SK-N-SH (cell line): ENCODE measurements around the gene CILP. TPM values are rescaled to one million over a fixed set of nuclear protein-coding genes. Genes with fewer than 3 reads are reported as not detected.
"Not testable (repeated sequence)": the region's sequence is repeated elsewhere in the genome, so short reads cannot be mapped to it uniquely, and the experiment has no call there.

ENCODE experiments used
- CTCF ChIA-PET: fragments of 300-600, 350-600 bp; formaldehyde crosslinking; extraction: SDS; loops from one replicate; lab custom pipeline; 2021; lab: Yijun Ruan, JAX
- POLR2A ChIA-PET: fragments of 350-600 bp; sonication (Branson Sonifier 250); formaldehyde crosslinking; extraction: SDS; loops from one replicate; lab custom pipeline; 2020; ENCODE audit warnings: antibody characterized with exemption, inconsistent platforms; lab: Yijun Ruan, JAX
- DNase-seq: peaks from one replicate; pipeline ENCODE4 v3.0.0; 2012
- H2AFZ ChIP-seq: fragments of 200-600 bp; sonication (generic); 2 replicates; pipeline ENCODE4 v1.8.1; 2016; ENCODE audit warnings: antibody characterized with exemption, mild to moderate bottlenecking, low read depth
- H3F3A ChIP-seq: fragments of 200-600 bp; sonication (generic); replicated peaks from 2 replicates; pipeline ENCODE3; 2016; ENCODE audit warnings: antibody characterized with exemption, mild to moderate bottlenecking; ENCODE audit not compliant: insufficient read depth
- H3K27ac ChIP-seq, 2 experiments: fragments of 200-500 bp in 1 of 2; fragments of 200-600 bp in 1 of 2; sonication (Bioruptor generic) in 1 of 2; sonication (generic), shearing (Covaris generic) in 1 of 2; 2 replicates each; pipeline versions ENCODE4 v1.5.1 to v1.6.1; 2014 to 2016; ENCODE audit warnings: low read depth in 2 of 2, inconsistent platforms in 1 of 2, low read length in 1 of 2, mild to moderate bottlenecking in 1 of 2, mixed read lengths in 1 of 2
- H3K27me3 ChIP-seq: fragments of 200-600 bp; sonication (generic), shearing (Covaris generic); 2 replicates; pipeline ENCODE4 v1.6.1; 2016; ENCODE audit warnings: mixed run types; ENCODE audit not compliant: insufficient read depth
- H3K36me3 ChIP-seq, 2 experiments: fragments of 200-500 bp in 1 of 2; fragments of 200-600 bp in 1 of 2; sonication (Bioruptor generic) in 1 of 2; sonication (generic) in 1 of 2; replicated peaks in 1 of 2; 2 replicates each; pipeline versions ENCODE3 to v1.5.1; 2014 to 2016; ENCODE audit warnings: low read length in 1 of 2, mild to moderate bottlenecking in 1 of 2; ENCODE audit not compliant: insufficient read depth in 2 of 2, control insufficient read depth in 1 of 2
- H3K4me1 ChIP-seq, 2 experiments: fragments of 200-500 bp in 1 of 2; fragments of 200-600 bp in 1 of 2; sonication (Bioruptor generic) in 1 of 2; sonication (generic), shearing (Covaris generic) in 1 of 2; 2 replicates each; pipeline versions ENCODE4 v1.5.1 to v1.6.1; 2014 to 2016; ENCODE audit warnings: low read depth in 1 of 2, low read length in 1 of 2, mixed run types in 1 of 2; ENCODE audit not compliant: insufficient read depth in 2 of 2, control insufficient read depth in 1 of 2
- H3K4me2 ChIP-seq: fragments of 200-600 bp; sonication (generic), shearing (Covaris generic); 2 replicates; pipeline ENCODE4 v1.6.1; 2017; ENCODE audit warnings: mixed run types
- H3K4me3 ChIP-seq, 2 experiments: fragments of 200-500 bp in 1 of 2; fragments of 200-600 bp in 1 of 2; sonication (Bioruptor generic) in 1 of 2; sonication (generic), shearing (Covaris generic) in 1 of 2; 2 replicates each; pipeline versions ENCODE4 v1.5.1 to v1.8.1; 2014 to 2016; ENCODE audit warnings: low read depth in 2 of 2, inconsistent platforms in 1 of 2, low read length in 1 of 2, mild to moderate bottlenecking in 1 of 2, mixed read lengths in 1 of 2, moderate library complexity in 1 of 2
- H3K79me2 ChIP-seq: fragments of 200-600 bp; sonication (generic); 2 replicates; pipeline ENCODE4 v1.8.1; 2017; ENCODE audit warnings: mild to moderate bottlenecking; ENCODE audit not compliant: insufficient read depth
- H3K9ac ChIP-seq: fragments of 200-600 bp; sonication (generic); 2 replicates; pipeline ENCODE4 v1.6.1; 2017; ENCODE audit warnings: mixed run types
- H3K9me2 ChIP-seq: fragments of 200-600 bp; sonication (generic); 2 replicates; pipeline ENCODE4 v1.6.1; 2017; ENCODE audit warnings: mixed run types
- H3K9me3 ChIP-seq: fragments of 200-600 bp; sonication (generic); 2 replicates; pipeline ENCODE4 v1.6.1; 2017; ENCODE audit warnings: mixed run types, mild to moderate bottlenecking, moderate library complexity
- H4K20me1 ChIP-seq: fragments of 200-600 bp; sonication (generic); 2 replicates; pipeline ENCODE4 v1.6.1; 2017; ENCODE audit warnings: mild to moderate bottlenecking, mixed run types; ENCODE audit not compliant: insufficient read depth
- FOSL2 ChIP-seq: IDR thresholded peaks from 2 replicates; pipeline ENCODE4 v1.4.0; 2012; ENCODE audit warnings: low read depth, mild to moderate bottlenecking, moderate library complexity, borderline replicate concordance
- JUND ChIP-seq: IDR thresholded peaks from 2 replicates; pipeline ENCODE4 v1.4.0; 2012
- RAD21 ChIP-seq: IDR thresholded peaks from 2 replicates; pipeline ENCODE4 v1.6.1; 2012; ENCODE audit warnings: mild to moderate bottlenecking, low read length
- RFX5 ChIP-seq: IDR thresholded peaks from 2 replicates; pipeline ENCODE4 v1.6.1; 2012; ENCODE audit warnings: mild to moderate bottlenecking, improper control_type of control experiment, low read length
- RXRA ChIP-seq: IDR thresholded peaks from 2 replicates; pipeline ENCODE4 v1.4.0; 2012; ENCODE audit warnings: low read depth, mild to moderate bottlenecking, borderline replicate concordance
- TCF12 ChIP-seq: IDR thresholded peaks from 2 replicates; pipeline ENCODE4 v1.4.0; 2012
- USF2 ChIP-seq: fragments of 150-350 bp; IDR thresholded peaks from 2 replicates; pipeline ENCODE4 v1.6.1; 2017; ENCODE audit warnings: antibody characterized with exemption, low read length, low read depth, borderline replicate concordance
- ZBTB33 ChIP-seq: IDR thresholded peaks from 2 replicates; pipeline ENCODE4 v1.4.0; 2012; ENCODE audit warnings: low read depth, borderline replicate concordance
- WGBS: methylation state at CpG from one replicate; pipeline ENCODE4 v1.1.6; 2017; ENCODE audit warnings: low lambda C conversion rate; 5-methylcytosine and 5-hydroxymethylcytosine counted together
- polyA plus RNA-seq, 3 experiments: library from polyadenylated mRNA; depleted of rRNA; stranded (reverse); fragments of >200 nt; gene quantifications; 2 replicates each; pipeline ENCODE4 v1.2.3, GENCODE V29; 2012

Gene CILP
- polyA plus RNA-seq, 1 of the 3 experiments (the other 2 are of a cell fraction): 0.03 TPM

GRCh38 chr15:65231306-65231705, 20.0 kb upstream of the CILP start:
- H3K27me3 ChIP-seq: no peaks in the 10 kb centered on the region
- no peak for DNase-seq
- H3K4me2 ChIP-seq: no peak overlapping the region
- H3K9me3 ChIP-seq: no peaks in the 10 kb centered on the region
- H3K27ac ChIP-seq: no peak overlapping the region
- no peak overlapping the region for H3K9ac ChIP-seq
- H3K9me2 ChIP-seq: no peaks in the 10 kb centered on the region
- POLR2A ChIA-PET: interaction anchor here (0.7 kb wide), 1 partner anchor 104 kb away, joined by 3 read pairs; no protein-coding TSS in a partner anchor
- 93% methylated on average over 10 of the region's 10 CpGs for WGBS
- no peaks in the 10 kb centered on the region for H3F3A ChIP-seq
- CTCF ChIA-PET: interaction anchor here (1.2 kb wide), 1 partner anchor 11 kb away, joined by 3 read pairs; no protein-coding TSS in a partner anchor
- H3K79me2 ChIP-seq: no peaks in the 10 kb centered on the region
- no peak overlapping the region for H3K4me3 ChIP-seq
- TF ChIP-seq RFX5: no peak
- H2AFZ ChIP-seq: no peak overlapping the region
- no peaks in the 10 kb centered on the region for H4K20me1 ChIP-seq
- no peaks in the 10 kb centered on the region for H3K4me1 ChIP-seq
- no peaks in the 10 kb centered on the region for H3K36me3 ChIP-seq

GRCh38 chr15:65226901-65227300, 15.6 kb upstream of the CILP start:
- H3K9me3 ChIP-seq, H3K4me2 ChIP-seq, H3K27me3 ChIP-seq, H3K36me3 ChIP-seq, H3K9me2 ChIP-seq, DNase-seq, H3K9ac ChIP-seq, H4K20me1 ChIP-seq, H3F3A ChIP-seq, H2AFZ ChIP-seq, H3K79me2 ChIP-seq, H3K27ac ChIP-seq, CTCF ChIA-PET, POLR2A ChIA-PET, H3K4me3 ChIP-seq, H3K4me1 ChIP-seq: not testable (repeated sequence)
- 80% methylated on average over 2 of the region's 10 CpGs for WGBS

GRCh38 chr15:65226221-65226620, 14.9 kb upstream of the CILP start:
- Histone ChIP-seq H3K9ac (no peak overlapping the region), H3K9me3 (no peaks in the 10 kb centered on the region), H3K27me3 (no peaks in the 10 kb centered on the region), H3K4me1 (no peaks in the 10 kb centered on the region), H3F3A (no peaks in the 10 kb centered on the region), H2AFZ (no peak overlapping the region), H3K9me2 (no peaks in the 10 kb centered on the region), H3K79me2 (no peaks in the 10 kb centered on the region), H3K36me3 (no peaks in the 10 kb centered on the region), H3K27ac (no peak overlapping the region), H4K20me1 (no peaks in the 10 kb centered on the region), H3K4me3 (no peak overlapping the region), H3K4me2 (no peak overlapping the region)
- 100% methylated on average over 3 of the region's 3 CpGs for WGBS
- ChIA-PET POLR2A (no interaction called here), CTCF (no interaction called here)
- DNase-seq: no peak
- TF ChIP-seq USF2: no peak
- no peak for TF ChIP-seq ZBTB33
- TF ChIP-seq RAD21: no peak
- TF ChIP-seq FOSL2: no peak
- no peak for TF ChIP-seq RXRA
- no peak for TF ChIP-seq TCF12
- no peak for TF ChIP-seq JUND
- TF ChIP-seq, all 33 proteins: peak for 0
